ENCODE data around the gene WDHD1. TPM values are rescaled to one million over a fixed set of nuclear protein-coding genes. Genes with fewer than 3 reads are reported as not detected.

Gene WDHD1
- total and polyA plus RNA-seq, 2 of the 4 experiments (the other 2 are of a cell fraction): 4.4 to 13.1 TPM

- Histone ChIP-seq H3K4me3 (ENCODE audit: insufficient read depth, low read depth, low read length) (no peak overlapping the region), H3K56ac (ENCODE audit: extremely low read depth, insufficient read depth, low read length) (no peak overlapping the region), H3K23ac (ENCODE audit: low read depth, low read length) (no peak overlapping the region), H3K9me3 (ENCODE audit: control insufficient read depth, insufficient read depth, low read length) (no peaks in the 10 kb centered on the region), H3K18ac (ENCODE audit: low read depth, low read length) (no peak overlapping the region), H3K4me1 (ENCODE audit: control insufficient read depth, insufficient read depth, low read length) (no peaks in the 10 kb centered on the region), H3K9ac (ENCODE audit: low read depth, low read length) (no peak overlapping the region), H3K4ac (ENCODE audit: low read depth, low read length) (no peak overlapping the region), H2AFZ (replicated peaks; ENCODE audit: low read length, poor library complexity) (no peak overlapping the region), H2AK9ac (replicated peaks; ENCODE audit: low read depth, low read length, poor library complexity) (no peak overlapping the region), H4K91ac (ENCODE audit: insufficient read depth, low read depth, low read length) (no peak overlapping the region), H2BK120ac (ENCODE audit: low read depth, low read length) (no peak overlapping the region), H2AK5ac (ENCODE audit: low read depth, low read length) (no peak overlapping the region), H2BK5ac (ENCODE audit: low read depth, low read length, poor library complexity, severe bottlenecking) (no peak overlapping the region), H3K36me3 (ENCODE audit: control insufficient read depth, insufficient read depth, low read length) (peaks cover 1% of the 10 kb centered on the region; the same call in 1 of the 2 replicates), H3K27me3 (ENCODE audit: control insufficient read depth, insufficient read depth, low read length) (no peaks in the 10 kb centered on the region), H3K9me1 (ENCODE audit: insufficient read depth, low read length) (no peaks in the 10 kb centered on the region), H3K4me2 (ENCODE audit: low read depth, low read length) (no peak overlapping the region), H3K27ac (ENCODE audit: insufficient read depth, low read length) (no peak overlapping the region), H4K8ac (ENCODE audit: low read depth in 2 of 2, low read length in 2 of 2) (no peak overlapping the region), H2BK15ac (ENCODE audit: low read depth, low read length) (no peak overlapping the region), H3K14ac (replicated peaks; ENCODE audit: low read depth, low read length) (no peak overlapping the region), H2BK20ac (ENCODE audit: low read depth, low read length) (no peak overlapping the region), H4K20me1 (ENCODE audit: insufficient read depth, low read length) (peaks cover 25% of the 10 kb centered on the region; the same call in 1 of the 2 replicates), H3K79me1 (ENCODE audit: low read depth in 1 of 2, low read length in 2 of 2) (peaks cover 10 to 24% of the 10 kb centered on the region in 2 experiments; a peak in 3 of 4 replicates), H4K5ac (ENCODE audit: low read depth, low read length) (no peak overlapping the region)
- in situ Hi-C loops (cut with MboI; ENCODE audit: low sequenced_read_pairs) (no loop called here), intact Hi-C loops (cut with micrococcal nuclease) (no loop called here), dilution Hi-C loops (cut with HindIII; ENCODE audit: low sequenced_read_pairs, unreplicated experiment) (no loop called here)
- CTCF ChIA-PET: no interaction called here
- ATAC-seq (ENCODE audit: low read depth) (no peak), DNase-seq (no peak)
- no TSS peak for BruUV-seq (replicated peaks)
- TF ChIP-seq MAFK (IDR thresholded peaks at IDR 0.05; ENCODE audit: low read depth, low read length) (peak; percentile 98), USF2 (IDR thresholded peaks at IDR 0.05; ENCODE audit: low read depth, low read length) (no peak)
- WGBS, 2 experiments (ENCODE audit: extremely low coverage in 2 of 2, insufficient read length in 1 of 2): no CpG with 5 or more reads among the region's 2 CpGs
- POLR2A ChIA-PET (ENCODE audit: unreplicated experiment): no interaction called here
Measured at GRCh38 chr14:55048900-55049436, 22.1 kb upstream of the WDHD1 start.

All from IMR-90 (cell line).